ENCODE data around the gene PLCH1.
"Not testable (repeated sequence)": the region's sequence is repeated elsewhere in the genome, so short reads cannot be mapped to it uniquely, and the experiment has no call there.

Gene PLCH1

DNA sequence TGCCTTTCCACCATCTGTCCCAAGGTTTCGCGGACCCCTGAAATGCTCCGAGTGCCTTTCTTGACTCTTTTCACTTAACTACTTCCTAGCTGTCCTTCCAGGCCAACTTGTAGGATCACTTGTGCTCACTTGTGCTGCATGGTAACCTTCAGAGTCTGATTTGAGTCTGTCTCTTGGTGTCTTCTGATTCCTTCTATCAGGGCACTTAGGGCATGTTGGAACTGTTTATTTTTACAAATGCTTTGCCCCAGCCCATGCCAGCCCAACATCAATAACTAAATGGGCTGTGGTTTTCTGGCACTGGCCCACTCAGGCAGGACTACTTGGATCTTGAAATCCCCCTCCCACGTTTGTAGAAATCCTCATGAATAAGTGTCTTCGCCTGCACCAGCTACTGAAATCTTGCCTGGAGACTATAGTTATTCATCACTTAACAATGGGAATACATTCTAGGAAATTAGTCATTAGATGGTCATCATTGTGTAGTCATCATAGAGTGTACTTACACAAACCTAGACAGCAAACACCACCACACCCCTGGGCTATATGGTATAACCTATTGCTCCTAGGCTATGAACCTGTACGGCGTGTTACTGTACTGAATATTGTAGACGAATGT is 328.3 kb downstream of the PLCH1 start:
- DNase-seq (ENCODE audit: low read depth), result no peak

DNA sequence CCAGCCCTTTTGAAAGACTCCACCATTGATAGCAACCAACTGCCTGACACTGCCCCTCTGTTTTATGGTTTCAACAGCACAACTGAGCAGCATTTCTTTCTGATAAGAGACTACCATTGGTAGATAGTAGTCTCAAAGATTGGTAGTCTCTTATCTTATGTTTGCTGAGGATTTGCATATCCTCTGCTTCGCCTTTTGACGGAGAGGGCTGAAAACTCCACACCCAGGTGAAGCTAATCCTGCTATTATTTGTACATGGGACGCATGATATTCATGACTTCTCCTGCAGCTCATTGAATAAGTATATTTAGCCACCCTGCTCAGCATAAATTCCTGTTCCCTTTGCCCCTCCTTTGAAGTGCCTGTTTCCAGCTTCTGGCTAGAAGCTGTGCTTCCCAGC is 332.0 kb downstream of the PLCH1 start:
- no peak for DNase-seq (ENCODE audit: low read depth)

DNA sequence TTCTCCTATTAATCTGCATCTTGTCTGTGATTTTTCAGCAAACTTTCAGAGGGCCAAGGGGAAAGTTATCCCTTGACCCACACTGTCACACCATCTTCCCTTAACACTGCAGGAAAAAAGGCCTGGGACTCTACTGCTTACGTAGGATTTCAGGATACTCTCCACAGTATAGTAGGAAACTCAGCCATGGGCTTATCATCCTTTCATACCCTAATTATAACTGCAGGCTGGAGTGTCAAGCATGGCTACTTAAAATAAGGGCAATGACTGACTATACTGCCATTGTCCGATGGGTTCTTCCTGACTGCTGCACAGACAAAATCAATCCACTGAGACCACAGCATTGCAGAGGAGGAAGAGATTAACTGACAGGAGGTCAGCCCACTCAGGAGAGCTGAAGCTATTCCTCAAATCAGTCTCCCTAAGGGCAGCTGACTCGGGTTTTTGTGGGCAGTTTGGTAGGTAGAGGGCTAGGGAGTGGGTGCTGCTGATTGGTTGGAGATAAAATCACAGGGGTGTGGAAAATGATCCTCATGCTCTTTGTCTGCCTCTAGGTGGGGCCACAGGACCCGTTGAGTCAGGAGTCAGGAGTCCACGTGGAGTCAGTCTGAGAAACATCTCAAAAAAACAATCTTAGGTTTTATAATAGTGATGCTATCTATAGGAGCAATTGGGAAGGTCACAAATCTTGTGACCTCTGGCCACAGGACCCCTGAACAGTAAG is 333.2 kb downstream of the PLCH1 start:
- peak; percentile 0 for DNase-seq (ENCODE audit: low read depth)

GRCh38 chr3:155409336-155409735 is 335.5 kb downstream of the PLCH1 start:
- DNase-seq (ENCODE audit: low read depth), result no peak

DNA sequence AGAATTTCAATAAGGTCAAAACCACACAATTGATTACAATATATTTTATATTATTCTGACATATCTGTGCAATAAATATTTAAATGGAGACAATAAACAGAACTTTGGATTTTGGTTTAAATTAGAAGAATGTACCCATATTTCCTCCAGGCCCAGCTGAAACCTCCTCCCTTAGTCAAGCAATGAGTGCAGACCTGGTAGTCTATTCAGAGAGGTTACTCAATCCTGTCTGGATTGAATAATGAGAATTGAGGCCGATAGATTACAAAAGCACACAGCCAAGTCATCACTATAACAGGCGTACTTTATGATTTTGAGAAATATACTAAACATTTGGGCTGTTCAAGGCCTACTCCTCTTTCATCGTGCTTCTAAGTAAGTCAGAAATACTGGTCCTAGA is 336.9 kb downstream of the PLCH1 start:
- DNase-seq (ENCODE audit: low read depth), result no peak

- DNase-seq (ENCODE audit: low read depth), result no peak
These were observed 337.5 kb downstream of the PLCH1 start for GRCh38 chr3:155407331-155407730.

- DNase-seq (ENCODE audit: low read depth), result no peak
These were observed 340.4 kb downstream of the PLCH1 start for GRCh38 chr3:155404486-155404885.

GRCh38 chr3:155402656-155403055 is 342.2 kb downstream of the PLCH1 start:
- no peak for DNase-seq (ENCODE audit: low read depth)

- no peak for DNase-seq (ENCODE audit: low read depth)
These were observed 346.8 kb downstream of the PLCH1 start for GRCh38 chr3:155398046-155398445.

DNA sequence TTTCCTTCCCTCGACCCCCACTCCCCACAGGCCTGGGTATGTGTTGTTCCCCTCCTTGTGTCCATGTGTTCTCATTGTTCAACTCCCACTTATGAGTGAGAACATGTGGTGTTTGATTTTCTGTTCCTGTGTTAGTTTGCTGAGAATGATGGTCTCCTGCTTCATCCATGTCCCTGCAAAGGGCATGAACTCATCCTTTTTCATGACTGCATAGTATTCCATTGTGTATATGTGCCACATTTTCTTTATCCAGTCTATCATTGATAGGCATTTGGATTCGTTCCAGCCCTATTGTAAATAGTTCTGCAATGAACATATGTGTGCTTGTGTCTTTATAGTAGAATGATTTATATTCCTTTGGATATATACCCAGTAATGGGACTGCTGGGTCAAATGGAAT is 350.0 kb downstream of the PLCH1 start:
- DNase-seq (ENCODE audit: low read depth), result not testable (repeated sequence)

DNA sequence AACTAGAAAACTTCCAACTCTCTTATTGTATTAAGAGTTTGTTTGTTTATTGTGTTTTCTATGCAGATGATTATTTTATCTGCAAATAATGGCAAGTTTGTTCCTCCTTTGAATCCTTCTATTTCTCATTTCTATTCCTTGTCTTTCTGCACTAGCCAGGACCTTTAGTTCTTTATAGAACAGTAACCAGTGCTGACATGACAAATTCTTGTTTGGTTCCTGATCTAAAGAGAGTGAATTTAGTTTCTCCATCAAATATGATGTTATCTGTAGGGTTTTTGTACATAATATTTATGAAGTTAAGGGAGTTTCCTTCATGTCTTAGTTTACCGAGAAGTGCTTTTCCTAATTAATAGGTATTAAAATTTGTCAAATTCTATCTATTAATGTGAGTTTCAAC is 350.6 kb downstream of the PLCH1 start:
- DNase-seq (ENCODE audit: low read depth), result no peak

GRCh38 chr3:155393316-155393715 is 351.6 kb downstream of the PLCH1 start:
- no peak for DNase-seq (ENCODE audit: low read depth)

- DNase-seq (ENCODE audit: low read depth), result no peak
These were observed 352.7 kb downstream of the PLCH1 start for GRCh38 chr3:155392138-155392537.

DNA sequence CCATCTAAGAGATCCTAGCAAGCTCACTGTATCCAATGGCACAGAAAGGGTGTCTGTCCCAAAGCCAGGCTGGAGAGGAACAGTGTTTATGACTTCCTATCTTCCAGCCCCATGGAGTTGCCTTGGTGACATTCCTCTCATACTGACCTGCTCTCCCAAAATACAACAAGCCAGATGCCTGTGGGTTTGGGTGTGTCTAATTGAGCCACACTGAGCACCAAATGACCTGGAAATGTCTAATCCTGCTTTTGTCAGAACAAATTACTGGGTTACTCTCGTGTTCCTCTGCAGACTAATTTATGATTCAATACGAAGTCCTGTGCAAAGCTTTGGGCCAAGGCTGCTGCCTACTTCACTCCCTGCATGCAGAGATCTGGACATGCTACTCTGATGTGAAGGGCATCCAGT is 353.3 kb downstream of the PLCH1 start:
- DNase-seq (ENCODE audit: low read depth), result no peak

DNA sequence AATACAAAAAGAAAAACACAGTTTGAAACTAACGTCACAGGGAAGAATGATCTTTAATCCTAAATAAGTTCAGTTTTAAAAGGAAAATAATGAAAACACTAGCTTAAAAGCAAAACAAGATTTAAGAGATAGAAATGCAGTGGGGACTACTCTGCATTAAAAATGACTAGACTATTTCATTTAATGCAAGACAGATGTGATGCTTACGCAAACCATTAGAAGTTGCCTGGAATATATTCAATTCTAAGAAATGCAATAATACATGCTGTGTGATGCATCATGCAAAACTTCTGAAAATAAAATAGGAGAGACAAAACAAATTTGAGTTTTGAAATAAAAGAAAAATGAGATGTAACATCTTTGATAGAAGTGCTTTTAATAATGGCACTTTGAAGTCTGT is 353.8 kb downstream of the PLCH1 start:
- no peak for DNase-seq (ENCODE audit: low read depth)

DNA sequence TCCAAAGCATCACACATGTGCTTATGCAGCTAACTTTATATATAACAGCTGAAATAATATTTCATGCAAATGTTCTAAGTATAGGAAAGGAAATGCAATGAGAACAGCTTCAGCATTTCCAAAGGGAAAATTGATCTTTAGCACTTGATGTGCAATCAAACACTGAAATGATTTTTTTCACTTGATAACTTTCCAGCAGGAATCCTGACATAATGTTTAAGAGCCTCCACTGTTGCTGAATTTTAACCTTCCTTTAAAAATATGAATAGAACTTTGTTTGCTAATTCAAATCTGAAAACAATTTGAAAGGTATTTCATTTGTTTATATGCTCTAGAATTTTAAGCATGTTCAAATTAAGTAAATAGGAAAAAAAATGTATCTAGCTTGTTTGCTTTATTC is 354.5 kb downstream of the PLCH1 start:
- DNase-seq (ENCODE audit: low read depth), result no peak

GRCh38 chr3:155388417-155388816 is 356.5 kb downstream of the PLCH1 start:
- no peak for DNase-seq (ENCODE audit: low read depth)

DNA sequence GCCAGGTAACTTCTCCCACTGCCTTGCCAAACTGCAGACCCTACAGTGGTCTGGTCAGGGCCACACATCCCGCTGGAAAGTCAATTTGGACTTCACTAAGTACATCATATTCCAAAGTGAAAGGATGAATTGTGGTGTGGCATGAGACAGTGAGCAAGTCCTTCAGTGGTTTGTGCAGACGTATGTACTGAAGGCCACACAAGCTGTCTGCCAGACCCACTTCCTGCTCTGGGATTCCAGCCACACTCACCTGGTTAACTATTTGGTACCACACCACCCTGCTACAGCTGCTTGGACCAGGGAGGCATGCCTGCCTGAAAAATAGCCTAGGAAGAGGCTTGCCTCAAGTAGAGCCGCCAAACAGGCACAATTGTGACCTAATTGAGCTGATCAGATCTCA is 357.3 kb downstream of the PLCH1 start:
- no peak for DNase-seq (ENCODE audit: low read depth)

- no peak for DNase-seq (ENCODE audit: low read depth)
These were observed 358.0 kb downstream of the PLCH1 start for GRCh38 chr3:155386919-155387318.

DNA sequence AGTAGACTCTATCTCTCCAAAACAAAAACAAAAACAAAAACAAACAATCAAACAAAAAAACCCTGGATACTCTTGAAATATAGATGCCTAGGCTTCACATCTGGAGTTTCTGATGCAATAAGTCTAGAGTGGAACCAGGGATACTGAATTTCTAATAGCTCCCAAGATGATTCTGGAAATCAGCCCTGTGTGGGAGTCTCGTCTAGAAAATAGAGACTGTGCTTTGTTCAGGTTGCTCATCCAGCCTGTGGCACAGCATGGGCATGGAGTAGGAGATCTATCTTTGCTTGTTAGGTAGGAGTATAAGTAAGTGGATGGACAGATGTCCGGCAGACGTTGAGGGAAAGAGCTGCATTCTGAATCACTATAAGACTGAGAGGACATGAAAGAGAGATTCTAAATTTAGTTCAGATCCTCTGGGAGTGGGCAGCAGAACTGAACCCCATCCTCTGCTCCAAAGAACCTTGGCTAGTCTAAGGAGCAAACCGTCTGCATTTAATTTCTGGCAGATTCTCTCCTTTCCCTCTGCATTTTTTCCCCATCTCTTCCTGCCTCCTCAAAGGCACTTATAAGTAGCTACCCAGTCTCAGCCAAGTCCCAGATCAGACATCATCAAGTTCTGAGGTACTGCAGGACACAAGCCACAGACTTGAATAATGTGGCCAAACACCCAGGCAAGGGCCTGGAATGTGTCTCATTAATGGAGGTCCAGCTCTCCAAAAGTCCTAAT is 358.8 kb downstream of the PLCH1 start:
- no peak for DNase-seq (ENCODE audit: low read depth)

DNA sequence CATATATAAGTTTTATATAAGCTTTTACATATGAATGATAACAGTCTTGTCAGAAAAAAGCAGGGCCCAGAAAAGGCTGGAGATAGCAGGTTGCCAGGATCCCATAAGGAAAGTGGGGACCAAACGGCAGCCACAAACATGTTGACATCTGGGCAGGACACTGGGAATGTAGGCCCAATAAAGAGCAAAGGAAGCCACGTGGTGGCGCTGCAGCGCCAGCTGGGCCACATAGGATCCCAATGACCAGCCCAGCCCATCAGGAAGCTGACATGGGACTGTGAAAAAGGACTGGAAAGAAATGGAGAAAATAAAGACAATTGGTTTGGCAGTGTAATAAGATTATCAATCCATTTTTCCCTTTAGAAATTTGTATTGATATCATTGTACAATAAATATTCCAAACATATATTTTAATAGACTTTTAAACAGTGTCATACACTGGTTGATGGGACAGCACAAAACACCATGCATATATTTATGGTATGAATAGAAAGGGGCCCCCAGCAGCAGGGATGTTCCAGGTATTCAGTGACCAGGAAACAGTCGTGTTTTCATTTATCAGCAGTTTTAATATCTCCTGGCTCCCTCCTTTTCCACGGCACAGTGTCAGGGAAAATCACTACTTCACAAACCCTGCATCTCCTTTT is 362.4 kb downstream of the PLCH1 start:
- DNase-seq (ENCODE audit: low read depth), result peak; percentile 7

- no peak for DNase-seq (ENCODE audit: low read depth)
These were observed 367.0 kb downstream of the PLCH1 start for GRCh38 chr3:155377847-155378246.

DNA sequence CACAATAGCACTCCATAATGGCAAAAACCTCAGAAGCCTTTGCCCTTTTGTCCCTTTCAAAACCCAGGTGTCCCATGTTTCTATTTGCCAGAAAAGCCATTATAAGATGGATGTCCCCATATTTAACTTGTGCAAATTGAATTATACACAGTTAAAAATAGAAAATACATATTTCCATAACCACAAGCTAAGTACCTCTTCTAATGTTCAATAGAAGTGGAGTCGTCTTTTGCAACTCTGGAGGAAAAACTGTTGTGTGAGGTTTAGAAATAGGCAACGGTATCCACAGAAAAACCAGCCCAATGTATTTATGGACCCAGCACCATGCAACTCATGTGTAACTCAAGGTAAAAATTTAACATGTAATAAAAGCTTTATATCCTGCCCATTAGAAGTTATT is 367.8 kb downstream of the PLCH1 start:
- DNase-seq (ENCODE audit: low read depth), result no peak

Data from activated T-cell treated with anti-CD3 and anti-CD28 coated beads for 48 hours (primary cell).